HG03066 (cell line): ENCODE data around the gene SPACA7.

Experiments
- ATAC-seq: cut with Tn5 transposase; IDR thresholded peaks from one replicate; pipeline ENCODE4 v1.9.1; 2021; ENCODE audit warnings: low read depth; ENCODE audit not compliant: unreplicated experiment

SPACA7 gene

GRCh38 chr13:112376050-112376681 is at the start of gene SPACA7:
Gene SPACA7, plus strand, starts transcription at chr13:112376355. Its CDS starts 31 bp downstream, at chr13:112376386.
- no peak for ATAC-seq

- no peak for ATAC-seq
Measured at GRCh38 chr13:112326821-112327370, 49.3 kb upstream of the SPACA7 start.

- ATAC-seq: no peak
Measured at GRCh38 chr13:112328936-112329335, 47.2 kb upstream of the SPACA7 start.

- no peak for ATAC-seq
Measured at GRCh38 chr13:112329376-112329775, 46.8 kb upstream of the SPACA7 start.

GRCh38 chr13:112330066-112330465 is 46.1 kb upstream of the SPACA7 start:
- ATAC-seq: no peak

GRCh38 chr13:112330479-112331381 is 45.4 kb upstream of the SPACA7 start:
- ATAC-seq: no peak

- no peak for ATAC-seq
Measured at GRCh38 chr13:112331675-112332074, 44.5 kb upstream of the SPACA7 start.

GRCh38 chr13:112332727-112333126 is 43.4 kb upstream of the SPACA7 start:
- no peak for ATAC-seq

GRCh38 chr13:112333756-112334543 is 42.2 kb upstream of the SPACA7 start:
- ATAC-seq: no peak

- ATAC-seq: no peak
Measured at GRCh38 chr13:112335135-112335534, 41.0 kb upstream of the SPACA7 start.

- no peak for ATAC-seq
Measured at GRCh38 chr13:112341446-112341845, 34.7 kb upstream of the SPACA7 start.

GRCh38 chr13:112341976-112342735 is 34.0 kb upstream of the SPACA7 start:
- no peak for ATAC-seq

- no peak for ATAC-seq
Measured at GRCh38 chr13:112342841-112343361, 33.3 kb upstream of the SPACA7 start.

GRCh38 chr13:112343591-112343990 is 32.6 kb upstream of the SPACA7 start:
- ATAC-seq: no peak

- no peak for ATAC-seq
Measured at GRCh38 chr13:112345826-112346172, 30.4 kb upstream of the SPACA7 start.

GRCh38 chr13:112346173-112346898 is 29.8 kb upstream of the SPACA7 start:
- no peak for ATAC-seq

GRCh38 chr13:112346899-112347229 is 29.3 kb upstream of the SPACA7 start:
- ATAC-seq: no peak

GRCh38 chr13:112347986-112348385 is 28.2 kb upstream of the SPACA7 start:
- no peak for ATAC-seq

GRCh38 chr13:112348642-112349345 is 27.4 kb upstream of the SPACA7 start:
- ATAC-seq: no peak
